ENCODE measurements around the gene STARD7. TPM values are rescaled to one million over a fixed set of nuclear protein-coding genes. Genes with fewer than 3 reads are reported as not detected.

STARD7 gene
- total RNA-seq, 3 donors from 2014 or later, result 118 to 123 (median 122) TPM

DNA sequence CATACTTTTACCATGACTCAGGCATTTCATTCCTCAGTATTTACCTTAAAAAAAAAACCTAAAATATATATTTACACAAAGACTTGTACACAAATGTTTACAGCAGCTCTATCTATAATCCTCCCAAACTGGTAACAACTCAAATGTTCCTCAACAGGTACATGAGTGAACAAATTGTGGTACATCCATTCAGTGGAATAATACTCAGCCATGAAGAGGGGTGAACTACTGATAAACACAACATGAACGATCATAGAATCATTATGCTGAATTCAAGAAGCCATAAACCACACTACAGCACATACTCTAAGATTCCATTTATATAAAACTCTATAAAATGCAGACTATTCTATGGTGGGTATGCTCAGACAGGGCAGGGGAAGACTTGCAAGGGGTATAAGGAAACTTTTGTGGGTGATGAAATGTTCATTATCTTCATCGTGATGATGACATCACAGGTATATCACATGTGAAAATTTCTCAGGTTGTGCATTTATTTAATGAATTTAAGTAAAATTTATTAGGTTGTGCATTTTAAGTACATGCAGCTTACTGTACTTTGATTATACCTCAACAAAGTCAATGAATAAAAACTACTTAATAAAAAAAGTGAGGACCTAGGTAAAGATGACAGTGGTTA, 38.6 kb downstream of the STARD7 start:
- no peak for TF ChIP-seq CTCF (IDR thresholded peaks at IDR 0.05)
- H3K4me3 ChIP-seq, result no peak overlapping the region
- ATAC-seq (no peak), DNase-seq (no peak)
- no peaks in the 10 kb centered on the region for H3K36me3 ChIP-seq (ENCODE audit: low read depth)
- no peaks in the 10 kb centered on the region for H3K4me1 ChIP-seq (ENCODE audit: low read depth)
- intact Hi-C loops (cut with DNase I, micrococcal nuclease), result no loop called here
- no peaks in the 10 kb centered on the region for H3K9me3 ChIP-seq

DNA sequence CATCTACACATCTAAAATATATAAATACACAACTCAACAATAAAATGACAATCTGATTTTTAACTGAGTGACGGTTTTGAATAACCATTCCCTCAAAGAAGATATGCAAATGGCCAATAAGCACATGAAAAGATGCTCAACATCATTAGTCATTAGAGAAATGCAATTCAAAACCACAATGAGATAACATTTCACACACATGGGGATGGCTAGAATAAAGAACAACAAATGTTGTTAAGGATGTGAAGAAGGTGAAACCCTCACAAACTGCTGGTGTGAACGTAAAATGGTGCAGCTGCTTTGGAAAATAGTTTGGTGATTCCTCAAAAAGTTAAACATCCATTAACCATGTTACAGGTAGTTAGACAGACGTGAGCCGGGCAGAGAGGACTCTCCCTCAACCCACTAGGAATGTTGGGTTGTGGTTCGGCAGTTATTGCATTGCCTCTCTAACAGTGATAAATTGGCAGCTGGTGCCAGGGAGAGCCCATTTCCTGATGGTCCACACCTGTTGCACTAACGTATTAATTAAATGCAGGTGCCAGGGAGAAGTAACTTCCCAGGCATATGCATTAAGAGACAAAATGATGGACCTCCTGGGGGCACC, 41.1 kb downstream of the STARD7 start:
- DNase-seq, result no peak
- no peaks in the 10 kb centered on the region for H3K4me1 ChIP-seq (ENCODE audit: low read depth)
- TF ChIP-seq CTCF (IDR thresholded peaks at IDR 0.05), result no peak
- no peaks in the 10 kb centered on the region for H3K9me3 ChIP-seq
- ATAC-seq, result peak; percentile 27
- no peak overlapping the region for H3K4me3 ChIP-seq
- no peaks in the 10 kb centered on the region for H3K36me3 ChIP-seq (ENCODE audit: low read depth)
- intact Hi-C loops (cut with DNase I, micrococcal nuclease), result no loop called here

GRCh38 chr2:96164459-96165184, 44.0 kb downstream of the STARD7 start:
- DNase-seq (peak in 1 of 3 donors; percentile 76), ATAC-seq (peak; percentile 70)
- intact Hi-C loops (cut with DNase I, micrococcal nuclease), result no loop called here
- no peak for TF ChIP-seq CTCF (IDR thresholded peaks at IDR 0.05)
- H3K4me3 ChIP-seq, result no peak overlapping the region
- no peaks in the 10 kb centered on the region for H3K4me1 ChIP-seq (ENCODE audit: low read depth)
- no peaks in the 10 kb centered on the region for H3K9me3 ChIP-seq
- no peaks in the 10 kb centered on the region for H3K36me3 ChIP-seq (ENCODE audit: low read depth)

GRCh38 chr2:96163768-96164429, 44.7 kb downstream of the STARD7 start:
- intact Hi-C loops (cut with DNase I, micrococcal nuclease), result no loop called here
- DNase-seq (peak in 1 of 3 donors; percentile 82), ATAC-seq (peak; percentile 73)

DNA sequence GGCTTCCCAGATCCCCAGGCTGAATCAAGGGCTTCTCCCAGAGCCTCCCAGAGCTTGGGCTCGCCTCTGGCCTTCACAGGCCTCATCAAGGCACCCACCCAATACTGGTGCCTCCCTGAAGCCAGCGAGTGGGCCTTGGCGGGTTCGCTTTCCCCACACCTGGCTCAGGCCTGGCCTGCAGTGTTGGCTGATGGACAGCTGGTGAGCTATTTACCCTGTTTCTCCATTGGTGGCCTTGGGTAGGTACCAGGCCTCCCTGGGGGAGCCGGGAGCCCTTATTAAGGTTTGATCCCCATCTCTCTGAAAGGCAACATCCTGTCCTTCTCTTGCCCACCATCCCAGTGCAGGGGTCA, 45.2 kb downstream of the STARD7 start:
- no peak for TF ChIP-seq CTCF (IDR thresholded peaks at IDR 0.05)
- H3K4me3 ChIP-seq, result no peak overlapping the region
- no peaks in the 10 kb centered on the region for H3K4me1 ChIP-seq (ENCODE audit: low read depth)
- no peak for ATAC-seq
- no peaks in the 10 kb centered on the region for H3K36me3 ChIP-seq (ENCODE audit: low read depth)
- no peaks in the 10 kb centered on the region for H3K9me3 ChIP-seq
- intact Hi-C loops (cut with DNase I, micrococcal nuclease), result no loop called here
- DNase-seq, result no peak

More at GRCh38 chr2:96163768-96164429, 44.7 kb downstream of the STARD7 start:
- Histone ChIP-seq H3K9me3 (no peaks in the 10 kb centered on the region), H3K36me3 (ENCODE audit: low read depth) (no peaks in the 10 kb centered on the region), H3K4me1 (ENCODE audit: low read depth) (no peaks in the 10 kb centered on the region), H3K4me3 (no peak overlapping the region)
- TF ChIP-seq CTCF (IDR thresholded peaks at IDR 0.05), result no peak
